Panc1 (cell line): ENCODE measurements around the gene PRKCG. TPM values are rescaled to one million over a fixed set of nuclear protein-coding genes. Genes with fewer than 3 reads are reported as not detected.
A peak's percentile ranks its signal among the peaks of the same experiment; 100 is the strongest.

Experiments
- ATAC-seq: fragments of 200-7000 bp; cut with Tn5 transposase; 2 replicates; pipeline ENCODE4 v1.9.1; 2020; ENCODE audit warnings: mild to moderate bottlenecking, moderate library complexity
- BruUV-seq: library from RNA; stranded (reverse); fragments of 400-500 nt; replicated peaks from 2 replicates; lab custom pipeline; 2021; lab: Mats Ljungman, UMichigan
- CTCF ChIA-PET: fragments of 300-600 bp; sonication (Branson Sonifier 250); formaldehyde crosslinking; loops from one replicate; lab custom pipeline; 2022; ENCODE audit warnings: antibody characterized with exemption; lab: Charles Lee
- POLR2A ChIA-PET: fragments of 300-600 bp; sonication (Branson Sonifier 250); formaldehyde crosslinking; loops from one replicate; lab custom pipeline; 2022; ENCODE audit warnings: antibody characterized with exemption; lab: Charles Lee
- DNase-seq: peaks from one replicate; pipeline ENCODE4 v3.0.0-alpha.2; 2010; ENCODE audit warnings: low read depth, low spot score
- H3K27ac ChIP-seq: 2 replicates; pipeline ENCODE4 v1.5.1; 2011; ENCODE audit warnings: mild to moderate bottlenecking, low read length, inconsistent platforms
- H3K27me3 ChIP-seq: fragments of 200-500 bp; sonication (Bioruptor generic); 2 replicates; pipeline ENCODE4 v1.6.0; 2014; ENCODE audit warnings: low read length, inconsistent platforms; ENCODE audit not compliant: control insufficient read depth, insufficient read depth
- H3K36me3 ChIP-seq: fragments of 200-500 bp; sonication (Bioruptor generic); 2 replicates; pipeline ENCODE4 v1.5.1; 2014; ENCODE audit warnings: inconsistent platforms, mild to moderate bottlenecking, low read length, moderate library complexity; ENCODE audit not compliant: control insufficient read depth, insufficient read depth
- H3K4me1 ChIP-seq: 2 replicates; pipeline ENCODE4 v1.5.1; 2011; ENCODE audit warnings: inconsistent platforms, mild to moderate bottlenecking, low read length, moderate library complexity; ENCODE audit not compliant: control insufficient read depth, insufficient read depth
- H3K4me3 ChIP-seq, 2 experiments: 2 replicates each; pipeline ENCODE4 v1.5.1; 2011 to 2012; ENCODE audit warnings: low read depth in 2 of 2, low read length in 2 of 2, mild to moderate bottlenecking in 2 of 2, inconsistent platforms in 1 of 2, moderate library complexity in 1 of 2
- H3K9me3 ChIP-seq: fragments of 200-500 bp; sonication (Bioruptor generic); 2 replicates; pipeline ENCODE4 v1.5.1; 2014; ENCODE audit warnings: low read depth, mild to moderate bottlenecking, inconsistent platforms, low read length, moderate library complexity; ENCODE audit not compliant: control insufficient read depth, insufficient read depth
- CTCF ChIP-seq: fragments of 450-650 bp; IDR thresholded peaks from 2 replicates; pipeline ENCODE4 v1.5.1; 2017; ENCODE audit warnings: mild to moderate bottlenecking
- POLR2AphosphoS5 ChIP-seq: IDR thresholded peaks from 2 replicates; pipeline ENCODE4 v1.6.1; 2012; ENCODE audit warnings: mild to moderate bottlenecking, low read depth, low read length, moderate library complexity
- REST ChIP-seq, 2 experiments: IDR thresholded peaks; 2 replicates each; pipeline ENCODE4 v1.6.1; 2011 to 2012; ENCODE audit warnings: low read depth in 2 of 2, control low read depth in 1 of 2, low read length in 1 of 2, mild to moderate bottlenecking in 1 of 2, moderate library complexity in 1 of 2; ENCODE audit not compliant: insufficient read depth in 1 of 2
- SIN3A ChIP-seq: IDR thresholded peaks from 2 replicates; pipeline ENCODE4 v1.6.1; 2012; ENCODE audit warnings: low read depth, mild to moderate bottlenecking, low read length, moderate library complexity, borderline replicate concordance; ENCODE audit not compliant: insufficient read depth
- TCF7L2 ChIP-seq: IDR thresholded peaks from 2 replicates; pipeline ENCODE4 v1.6.1; 2011; ENCODE audit warnings: mild to moderate bottlenecking, low read depth, low read length, inconsistent platforms
- in situ Hi-C: cut with HindIII; loops from 2 replicates; pipeline ENCODE4 v1.10.0; 2016; ENCODE audit warnings: low sequenced_read_pairs, low pct_unique_long_range_greater_than_20kb
- intact Hi-C: fragments of 100-400 bp; cut with micrococcal nuclease; formaldehyde crosslinking; loops from one replicate; pipeline ENCODE4 v1.10.0; 2022; ENCODE audit not compliant: unreplicated experiment
- total RNA-seq: library from RNA; stranded (reverse); gene quantifications from one replicate; pipeline ENCODE4 v1.2.1, GENCODE V29; 2021; ENCODE audit not compliant: unreplicated experiment

Gene PRKCG
- total RNA-seq, 1 experiment from 2014 or later: 2.5 TPM

DNA sequence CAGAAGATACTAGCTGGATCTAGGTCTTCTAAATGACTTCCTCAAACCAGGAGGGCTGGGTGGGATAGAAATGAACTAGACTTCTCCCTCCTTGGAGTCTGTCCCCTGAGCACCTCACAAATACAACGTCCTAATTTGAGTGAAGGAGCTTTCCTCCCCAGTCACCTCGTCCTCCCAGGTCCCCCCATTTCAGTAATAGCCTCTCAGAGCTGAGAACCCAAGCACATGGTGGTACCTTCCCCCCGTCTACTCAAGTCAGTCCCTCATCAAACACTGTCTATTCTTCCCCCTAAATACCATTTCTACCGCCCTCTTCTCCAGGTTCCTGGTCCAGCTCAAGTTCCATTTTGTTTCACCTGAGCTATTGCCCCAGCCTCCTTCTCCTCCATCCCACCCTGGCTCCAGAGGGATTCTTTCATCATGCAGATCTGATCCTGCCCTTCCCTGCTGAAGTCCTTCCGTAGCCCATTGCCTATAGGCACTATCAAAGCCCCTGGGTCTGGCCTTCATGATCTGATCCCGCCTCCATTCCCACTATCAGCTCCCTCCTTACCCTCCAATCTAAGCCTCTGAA is 5.3 kb upstream of the PRKCG start:
- TF ChIP-seq REST (IDR thresholded peaks at IDR 0.05; ENCODE audit: insufficient read depth in 1 of 2, low read depth in 2 of 2, low read length in 1 of 2) (no peak), CTCF (no peak), POLR2AphosphoS5 (peak; percentile 46; the same call in 1 of the 2 replicates)
- DNase-seq: no peak
- Histone ChIP-seq H3K27me3 (no peaks in the 10 kb centered on the region), H3K9me3 (no peaks in the 10 kb centered on the region), H3K4me1 (peaks cover 45% of the 10 kb centered on the region), H3K36me3 (0 out of 2 replicates have a peak, but pooled peaks cover 6% of the 10 kb centered on the region), H3K27ac (peak overlapping the region; percentile 14), H3K4me3 (no peak overlapping the region)
- BruUV-seq: no TSS peak
- ATAC-seq: peak; percentile 1; the same call in 1 of the 2 replicates
- ChIA-PET CTCF (interaction anchor here (0.5 to 0.6 kb wide), 2 partner anchors 52 to 71 kb away, joined by 3 to 5 read pairs; no protein-coding TSS in a partner anchor), POLR2A (interaction anchor here (0.5 to 3.0 kb wide), 4 partner anchors 9 to 428 kb away, joined by 4 to 16 read pairs (median 6); partner anchors contain the start of gene MYADM)
- in situ Hi-C loops: no loop called here
- intact Hi-C loops: no loop called here

GRCh38 chr19:53877361-53877766 is 4.6 kb upstream of the PRKCG start:
- Histone ChIP-seq H3K4me1 (peaks cover 46% of the 10 kb centered on the region), H3K9me3 (no peaks in the 10 kb centered on the region), H3K27ac (peak overlapping the region; percentile 10; the same call in 1 of the 2 replicates), H3K4me3 (no peak overlapping the region), H3K36me3 (0 out of 2 replicates have a peak, but pooled peaks cover 6% of the 10 kb centered on the region), H3K27me3 (no peaks in the 10 kb centered on the region)
- CTCF ChIA-PET: no interaction called here
- ATAC-seq: no peak
- no peak for DNase-seq
- POLR2A ChIA-PET: interaction anchor here (0.6 to 3.0 kb wide), 2 partner anchors 9 to 24 kb away, joined by 4 to 16 read pairs; partner anchors contain the start of gene MYADM
- in situ Hi-C loops: no loop called here
- intact Hi-C loops: no loop called here
- TF ChIP-seq POLR2AphosphoS5 (peak; percentile 21; the same call in 1 of the 2 replicates), TCF7L2 (peak; percentile 88), SIN3A (peak; percentile 58; the same call in 1 of the 2 replicates), REST (IDR thresholded peaks at IDR 0.05; ENCODE audit: insufficient read depth in 1 of 2, low read depth in 2 of 2, low read length in 1 of 2) (no peak), CTCF (no peak)
- BruUV-seq: no TSS peak
